GM21786 (cell line): ENCODE results near the gene GTF3C5.
"Not testable (repeated sequence)": the region's sequence is repeated elsewhere in the genome, so short reads cannot be mapped to it uniquely, and the experiment has no call there.

Experiments
- ATAC-seq: cut with Tn5 transposase; IDR thresholded peaks from one replicate; pipeline ENCODE4 v1.9.1; 2021; ENCODE audit not compliant: unreplicated experiment

GTF3C5 gene

GRCh38 chr9:133067813-133068212, 37.0 kb downstream of the GTF3C5 start:
- no peak for ATAC-seq

- not testable (repeated sequence) for ATAC-seq
Observed at GRCh38 chr9:133068431-133068830, 37.6 kb downstream of the GTF3C5 start.

GRCh38 chr9:133070500-133070961, 39.7 kb downstream of the GTF3C5 start:
- ATAC-seq = not testable (repeated sequence)

- ATAC-seq = not testable (repeated sequence)
Observed at GRCh38 chr9:133070985-133071384, 40.2 kb downstream of the GTF3C5 start.

- no peak for ATAC-seq
Observed at GRCh38 chr9:133071484-133072150, 40.8 kb downstream of the GTF3C5 start.

GRCh38 chr9:133072210-133072609, 41.4 kb downstream of the GTF3C5 start:
- not testable (repeated sequence) for ATAC-seq

GRCh38 chr9:133073086-133074014, 42.6 kb downstream of the GTF3C5 start:
- no peak for ATAC-seq

- no peak for ATAC-seq
Observed at GRCh38 chr9:133074111-133074651, 43.4 kb downstream of the GTF3C5 start.

- no peak for ATAC-seq
Observed at GRCh38 chr9:133075925-133076630, 45.3 kb downstream of the GTF3C5 start.

GRCh38 chr9:133076691-133077090, 45.9 kb downstream of the GTF3C5 start:
- no peak for ATAC-seq

- no peak for ATAC-seq
Observed at GRCh38 chr9:133078486-133078885, 47.7 kb downstream of the GTF3C5 start.

GRCh38 chr9:133080161-133080560, 49.4 kb downstream of the GTF3C5 start:
- no peak for ATAC-seq

GRCh38 chr9:133080786-133081779, 50.3 kb downstream of the GTF3C5 start:
- ATAC-seq = not testable (repeated sequence)

GRCh38 chr9:133081957-133082644, 51.3 kb downstream of the GTF3C5 start:
- ATAC-seq = not testable (repeated sequence)

- not testable (repeated sequence) for ATAC-seq
Observed at GRCh38 chr9:133083688-133084087, 52.9 kb downstream of the GTF3C5 start.

- not testable (repeated sequence) for ATAC-seq
Observed at GRCh38 chr9:133086212-133086860, 55.5 kb downstream of the GTF3C5 start.

GRCh38 chr9:133086894-133087293, 56.1 kb downstream of the GTF3C5 start:
- ATAC-seq = no peak

GRCh38 chr9:133087429-133088145, 56.8 kb downstream of the GTF3C5 start:
- ATAC-seq = no peak
